Measurements from ENCODE around the gene POLDIP2. TPM values are rescaled to one million over a fixed set of nuclear protein-coding genes. Genes with fewer than 3 reads are reported as not detected.
A peak's percentile ranks its signal among the peaks of the same experiment; 100 is the strongest.

The POLDIP2 gene
- total and polyA plus RNA-seq, 9 of the 15 experiments (the other 6 are each of a cell fraction or from before 2014, with no cell fraction given), result 22.0 to 137 (median 104) TPM

DNA sequence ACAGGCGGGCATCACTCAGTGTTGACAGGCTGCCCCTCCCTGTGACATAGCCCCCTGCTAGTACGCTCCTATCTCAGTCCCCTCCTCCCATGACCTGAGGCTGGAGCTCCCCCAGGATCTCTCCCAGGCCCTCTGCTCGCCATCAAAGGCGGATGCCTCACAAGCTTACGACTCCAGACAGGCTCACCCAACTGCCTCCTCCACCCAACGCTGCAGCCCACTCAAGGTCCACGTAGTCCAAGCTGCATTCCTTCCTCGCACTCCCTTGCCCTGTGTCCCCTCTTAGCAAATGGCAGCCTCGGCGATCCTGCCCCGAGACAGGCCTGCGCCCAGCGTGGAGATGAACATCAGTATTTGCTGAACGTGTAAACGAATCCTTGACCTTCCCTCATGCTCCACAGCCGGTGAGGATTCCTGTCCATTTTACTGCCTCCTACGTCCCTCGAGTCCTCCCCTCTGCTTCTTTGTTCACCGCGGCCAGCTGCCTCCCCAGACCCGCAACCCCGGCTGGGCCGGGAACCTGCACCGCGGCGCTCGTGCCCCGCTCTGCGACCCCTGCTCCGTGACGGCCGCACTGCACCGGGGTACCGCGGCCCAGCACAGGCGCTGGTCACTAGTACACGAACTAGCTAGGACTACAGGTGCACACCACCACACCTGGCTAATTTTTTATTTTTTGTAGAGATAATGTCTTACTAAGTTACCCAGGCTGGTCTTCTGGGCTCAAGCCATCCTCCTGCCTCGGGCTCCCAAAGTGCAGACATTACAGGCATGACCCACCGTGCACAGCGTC, 39.2 kb downstream of the POLDIP2 start (continued):
- peak in 1 of 3 experiments; percentile 35; a peak in 1 of 6 replicates for TF ChIP-seq ZBTB11 (CRISPR knock-in tag; IDR thresholded peaks at IDR 0.05)
- TF ChIP-seq HDGF (IDR thresholded peaks at IDR 0.05), result no peak
- no peak for TF ChIP-seq MCM3 (IDR thresholded peaks at IDR 0.05)
- TF ChIP-seq ZNF561 (CRISPR knock-in tag; conservative IDR thresholded peaks at IDR 0.05), result no peak
- TF ChIP-seq U2AF2 (optimal IDR thresholded peaks at IDR 0.05; ENCODE audit: low read depth, low read length), result no peak
- TF ChIP-seq GTF2F1 (IDR thresholded peaks at IDR 0.05; ENCODE audit: low read depth, low read length), result no peak
- TF ChIP-seq PTBP1 (IDR thresholded peaks at IDR 0.05; ENCODE audit: low read depth, low read length), result no peak
- no peak for TF ChIP-seq EP400 (IDR thresholded peaks at IDR 0.05)
- TF ChIP-seq, protein P1, sequence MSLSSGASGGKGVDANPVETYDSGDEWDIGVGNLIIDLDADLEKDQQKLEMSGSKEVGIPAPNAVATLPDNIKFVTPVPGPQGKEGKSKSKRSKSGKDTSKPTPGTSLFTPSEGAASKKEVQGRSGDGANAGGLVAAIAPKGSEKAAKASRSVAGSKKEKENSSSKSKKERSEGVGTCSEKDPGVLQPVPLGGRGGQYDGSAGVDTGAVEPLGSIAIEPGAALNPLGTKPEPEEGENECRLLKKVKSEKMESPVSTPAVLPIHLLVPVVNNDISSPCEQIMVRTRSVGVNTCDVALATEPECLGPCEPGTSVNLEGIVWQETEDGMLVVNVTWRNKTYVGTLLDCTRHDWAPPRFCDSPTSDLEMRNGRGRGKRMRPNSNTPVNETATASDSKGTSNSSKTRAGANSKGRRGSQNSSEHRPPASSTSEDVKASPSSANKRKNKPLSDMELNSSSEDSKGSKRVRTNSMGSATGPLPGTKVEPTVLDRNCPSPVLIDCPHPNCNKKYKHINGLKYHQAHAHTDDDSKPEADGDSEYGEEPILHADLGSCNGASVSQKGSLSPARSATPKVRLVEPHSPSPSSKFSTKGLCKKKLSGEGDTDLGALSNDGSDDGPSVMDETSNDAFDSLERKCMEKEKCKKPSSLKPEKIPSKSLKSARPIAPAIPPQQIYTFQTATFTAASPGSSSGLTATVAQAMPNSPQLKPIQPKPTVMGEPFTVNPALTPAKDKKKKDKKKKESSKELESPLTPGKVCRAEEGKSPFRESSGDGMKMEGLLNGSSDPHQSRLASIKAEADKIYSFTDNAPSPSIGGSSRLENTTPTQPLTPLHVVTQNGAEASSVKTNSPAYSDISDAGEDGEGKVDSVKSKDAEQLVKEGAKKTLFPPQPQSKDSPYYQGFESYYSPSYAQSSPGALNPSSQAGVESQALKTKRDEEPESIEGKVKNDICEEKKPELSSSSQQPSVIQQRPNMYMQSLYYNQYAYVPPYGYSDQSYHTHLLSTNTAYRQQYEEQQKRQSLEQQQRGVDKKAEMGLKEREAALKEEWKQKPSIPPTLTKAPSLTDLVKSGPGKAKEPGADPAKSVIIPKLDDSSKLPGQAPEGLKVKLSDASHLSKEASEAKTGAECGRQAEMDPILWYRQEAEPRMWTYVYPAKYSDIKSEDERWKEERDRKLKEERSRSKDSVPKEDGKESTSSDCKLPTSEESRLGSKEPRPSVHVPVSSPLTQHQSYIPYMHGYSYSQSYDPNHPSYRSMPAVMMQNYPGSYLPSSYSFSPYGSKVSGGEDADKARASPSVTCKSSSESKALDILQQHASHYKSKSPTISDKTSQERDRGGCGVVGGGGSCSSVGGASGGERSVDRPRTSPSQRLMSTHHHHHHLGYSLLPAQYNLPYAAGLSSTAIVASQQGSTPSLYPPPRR (CRISPR knock-in tag; IDR thresholded peaks at IDR 0.05; ENCODE audit: borderline replicate concordance), result no peak
- peak; percentile 33; the same call in 1 of the 2 replicates for TF ChIP-seq ARID2 (IDR thresholded peaks at IDR 0.05)
- TF ChIP-seq, protein P2, sequence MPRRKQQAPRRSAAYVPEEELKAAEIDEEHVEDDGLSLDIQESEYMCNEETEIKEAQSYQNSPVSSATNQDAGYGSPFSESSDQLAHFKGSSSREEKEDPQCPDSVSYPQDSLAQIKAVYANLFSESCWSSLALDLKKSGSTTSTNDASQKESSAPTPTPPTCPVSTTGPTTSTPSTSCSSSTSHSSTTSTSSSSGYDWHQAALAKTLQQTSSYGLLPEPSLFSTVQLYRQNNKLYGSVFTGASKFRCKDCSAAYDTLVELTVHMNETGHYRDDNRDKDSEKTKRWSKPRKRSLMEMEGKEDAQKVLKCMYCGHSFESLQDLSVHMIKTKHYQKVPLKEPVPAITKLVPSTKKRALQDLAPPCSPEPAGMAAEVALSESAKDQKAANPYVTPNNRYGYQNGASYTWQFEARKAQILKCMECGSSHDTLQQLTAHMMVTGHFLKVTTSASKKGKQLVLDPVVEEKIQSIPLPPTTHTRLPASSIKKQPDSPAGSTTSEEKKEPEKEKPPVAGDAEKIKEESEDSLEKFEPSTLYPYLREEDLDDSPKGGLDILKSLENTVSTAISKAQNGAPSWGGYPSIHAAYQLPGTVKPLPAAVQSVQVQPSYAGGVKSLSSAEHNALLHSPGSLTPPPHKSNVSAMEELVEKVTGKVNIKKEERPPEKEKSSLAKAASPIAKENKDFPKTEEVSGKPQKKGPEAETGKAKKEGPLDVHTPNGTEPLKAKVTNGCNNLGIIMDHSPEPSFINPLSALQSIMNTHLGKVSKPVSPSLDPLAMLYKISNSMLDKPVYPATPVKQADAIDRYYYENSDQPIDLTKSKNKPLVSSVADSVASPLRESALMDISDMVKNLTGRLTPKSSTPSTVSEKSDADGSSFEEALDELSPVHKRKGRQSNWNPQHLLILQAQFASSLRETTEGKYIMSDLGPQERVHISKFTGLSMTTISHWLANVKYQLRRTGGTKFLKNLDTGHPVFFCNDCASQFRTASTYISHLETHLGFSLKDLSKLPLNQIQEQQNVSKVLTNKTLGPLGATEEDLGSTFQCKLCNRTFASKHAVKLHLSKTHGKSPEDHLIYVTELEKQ (CRISPR knock-in tag; IDR thresholded peaks at IDR 0.05), result no peak
- TF ChIP-seq ZNF133 (CRISPR knock-in tag; IDR thresholded peaks at IDR 0.05), result no peak
- TF ChIP-seq MYNN (IDR thresholded peaks at IDR 0.05), result no peak
- no peak for TF ChIP-seq MYNN (CRISPR knock-in tag; IDR thresholded peaks at IDR 0.05)
- no peak for TF ChIP-seq ZFPM2 (CRISPR knock-in tag; IDR thresholded peaks at IDR 0.05)

Data from K562 (cell line).